ENCODE data around the gene ALAD. TPM values are rescaled to one million over a fixed set of nuclear protein-coding genes. Genes with fewer than 3 reads are reported as not detected.

Gene ALAD
- total RNA-seq, 3 donors from 2014 or later, result 27.4 to 28.5 (median 28.3) TPM

- H3K4me3 ChIP-seq, result no peak overlapping the region
- DNase-seq (ENCODE audit: low spot score in 2 of 2), result no peak
- H3K36me3 ChIP-seq, result no peaks in the 10 kb centered on the region
- no peaks in the 10 kb centered on the region for H3K4me1 ChIP-seq
- intact Hi-C loops (cut with DNase I; ENCODE audit: low total_unique reads), result no loop called here
- no peaks in the 10 kb centered on the region for H3K9me3 ChIP-seq
- no peak for TF ChIP-seq CTCF (IDR thresholded peaks at IDR 0.05)
- no peak for TF ChIP-seq POLR2A (IDR thresholded peaks at IDR 0.05)
- no peak for TF ChIP-seq POLR2AphosphoS5 (IDR thresholded peaks at IDR 0.05)
- H3K27ac ChIP-seq, result no peak overlapping the region
- H3K27me3 ChIP-seq, result no peaks in the 10 kb centered on the region
Observed at GRCh38 chr9:113361304-113362018, 39.6 kb downstream of the ALAD start.

- TF ChIP-seq POLR2AphosphoS5 (IDR thresholded peaks at IDR 0.05), result no peak
- no peak for TF ChIP-seq POLR2A (IDR thresholded peaks at IDR 0.05)
- TF ChIP-seq CTCF (IDR thresholded peaks at IDR 0.05), result no peak
- H3K36me3 ChIP-seq, result no peaks in the 10 kb centered on the region
- intact Hi-C loops (cut with DNase I; ENCODE audit: low total_unique reads), result no loop called here
- H3K27me3 ChIP-seq, result no peaks in the 10 kb centered on the region
- H3K9me3 ChIP-seq, result no peaks in the 10 kb centered on the region
- H3K4me1 ChIP-seq, result no peaks in the 10 kb centered on the region
- DNase-seq (ENCODE audit: low spot score in 2 of 2), result no peak
- H3K27ac ChIP-seq, result no peak overlapping the region
- H3K4me3 ChIP-seq, result no peak overlapping the region
Observed at GRCh38 chr9:113360242-113360842, 40.7 kb downstream of the ALAD start.

- no peaks in the 10 kb centered on the region for H3K4me1 ChIP-seq
- intact Hi-C loops (cut with DNase I; ENCODE audit: low total_unique reads), result no loop called here
- no peak overlapping the region for H3K4me3 ChIP-seq
- no peak overlapping the region for H3K27ac ChIP-seq
- H3K36me3 ChIP-seq, result no peaks in the 10 kb centered on the region
- H3K9me3 ChIP-seq, result no peaks in the 10 kb centered on the region
- TF ChIP-seq POLR2AphosphoS5 (IDR thresholded peaks at IDR 0.05) (no peak), POLR2A (IDR thresholded peaks at IDR 0.05) (no peak), CTCF (IDR thresholded peaks at IDR 0.05) (no peak)
- no peak for DNase-seq (ENCODE audit: low spot score in 2 of 2)
- H3K27me3 ChIP-seq, result no peaks in the 10 kb centered on the region
Observed at GRCh38 chr9:113359385-113359784, 41.7 kb downstream of the ALAD start.

- no peak for DNase-seq (ENCODE audit: low spot score in 2 of 2)
- Histone ChIP-seq H3K27ac (no peak overlapping the region), H3K36me3 (no peaks in the 10 kb centered on the region), H3K4me1 (no peaks in the 10 kb centered on the region), H3K9me3 (no peaks in the 10 kb centered on the region), H3K27me3 (no peaks in the 10 kb centered on the region), H3K4me3 (no peak overlapping the region)
- intact Hi-C loops (cut with DNase I; ENCODE audit: low total_unique reads), result no loop called here
- TF ChIP-seq CTCF (IDR thresholded peaks at IDR 0.05), result no peak
- TF ChIP-seq POLR2A (IDR thresholded peaks at IDR 0.05), result no peak
- no peak for TF ChIP-seq POLR2AphosphoS5 (IDR thresholded peaks at IDR 0.05)
Observed at GRCh38 chr9:113356686-113357292, 44.3 kb downstream of the ALAD start.

GRCh38 chr9:113355040-113355596, 46.0 kb downstream of the ALAD start:
- no peaks in the 10 kb centered on the region for H3K4me1 ChIP-seq
- H3K36me3 ChIP-seq, result no peaks in the 10 kb centered on the region
- no peaks in the 10 kb centered on the region for H3K27me3 ChIP-seq
- no peak for DNase-seq (ENCODE audit: low spot score in 2 of 2)
- no peak overlapping the region for H3K4me3 ChIP-seq
- H3K9me3 ChIP-seq, result no peaks in the 10 kb centered on the region
- TF ChIP-seq POLR2A (IDR thresholded peaks at IDR 0.05), result no peak
- no peak for TF ChIP-seq CTCF (IDR thresholded peaks at IDR 0.05)
- TF ChIP-seq POLR2AphosphoS5 (IDR thresholded peaks at IDR 0.05), result no peak
- no peak overlapping the region for H3K27ac ChIP-seq
- intact Hi-C loops (cut with DNase I; ENCODE audit: low total_unique reads), result no loop called here
